Colonic mucosa (tissue), 4 donors: Measurements from ENCODE around the gene SLC26A1. TPM values are rescaled to one million over a fixed set of nuclear protein-coding genes. Genes with fewer than 3 reads are reported as not detected.
"Not testable (repeated sequence)": the region's sequence is repeated elsewhere in the genome, so short reads cannot be mapped to it uniquely, and the experiment has no call there.

Source experiments
- DNase-seq: peaks from one replicate; pipeline ENCODE4 v3.0.0-alpha.2; 2020
- H3K27ac ChIP-seq: fragments of 200-600 bp; one replicate; pipeline ENCODE4 v1.8.0; 2021
- H3K27me3 ChIP-seq: fragments of 200-600 bp; one replicate; pipeline ENCODE4 v1.8.0; 2021
- H3K36me3 ChIP-seq: fragments of 200-600 bp; one replicate; pipeline ENCODE4 v1.8.0; 2021
- H3K4me1 ChIP-seq: fragments of 200-600 bp; one replicate; pipeline ENCODE4 v1.8.0; 2021; ENCODE audit warnings: mild to moderate bottlenecking
- H3K4me3 ChIP-seq: fragments of 200-600 bp; one replicate; pipeline ENCODE4 v1.8.0; 2021
- H3K9ac ChIP-seq, 2 donors: one replicate each; pipeline ENCODE4 v1.7.0; 2013; ENCODE audit warnings: control low read depth in 2 of 2, low read depth in 2 of 2, low read length in 2 of 2
- H3K9me3 ChIP-seq: fragments of 200-600 bp; one replicate; pipeline ENCODE4 v1.8.0; 2021
- CTCF ChIP-seq: fragments of 200-600 bp; IDR thresholded peaks from one replicate; pipeline ENCODE4 v1.8.0; 2022; ENCODE audit warnings: antibody characterized with exemption, mild to moderate bottlenecking
- intact Hi-C: fragments of 100-400 bp; cut with DNase I; formaldehyde crosslinking; loops from one replicate; pipeline ENCODE4 v1.14.1; 2022
- total RNA-seq, 2 donors: library from RNA; stranded (reverse); fragmentation: NEBNext Ultra II Directional in 1 of 2; extraction: Animal tissue kit (Norgen Biotek cat#: 25700) in 1 of 2; gene quantifications; one replicate each; pipeline ENCODE4 v1.2.1, GENCODE V29; 2021
- donor health status: healthy.
- donor health status: DM: no; HTN: no; CAD: no.
- donor health status: DM: no; HTN: no; CAD: no.

The SLC26A1 gene
- total RNA-seq, 2 donors from 2014 or later: 0.77 to 3.8 TPM

GRCh38 chr4:985123-985830, 7.9 kb downstream of the SLC26A1 start:
- TF ChIP-seq CTCF: no peak
- H3K27ac ChIP-seq: no peak overlapping the region

GRCh38 chr4:984336-985054, 8.7 kb downstream of the SLC26A1 start:
- Histone ChIP-seq H3K9ac (peak overlapping the region in 1 of 2 donors; percentile 65), H3K4me3 (peak overlapping the region; percentile 10), H3K36me3 (no peaks in the 10 kb centered on the region), H3K9me3 (no peaks in the 10 kb centered on the region), H3K27me3 (no peaks in the 10 kb centered on the region), H3K4me1 (peaks cover 8% of the 10 kb centered on the region), H3K27ac (no peak overlapping the region)
- no peak for DNase-seq
- intact Hi-C loops: no loop called here
- TF ChIP-seq CTCF: no peak

More at GRCh38 chr4:985123-985830, 7.9 kb downstream of the SLC26A1 start:
- peaks cover 8% of the 10 kb centered on the region for H3K4me1 ChIP-seq
- intact Hi-C loops: no loop called here
- peak overlapping the region in 1 of 2 donors; percentile 65 for H3K9ac ChIP-seq
- no peaks in the 10 kb centered on the region for H3K36me3 ChIP-seq
- H3K4me3 ChIP-seq: peak overlapping the region; percentile 10
- peak; percentile 89 for DNase-seq
- H3K27me3 ChIP-seq: no peaks in the 10 kb centered on the region
- H3K9me3 ChIP-seq: no peaks in the 10 kb centered on the region

GRCh38 chr4:982814-983213, 10.4 kb downstream of the SLC26A1 start:
- no peak for TF ChIP-seq CTCF

GRCh38 chr4:982291-982690, 10.9 kb downstream of the SLC26A1 start:
- Histone ChIP-seq H3K9ac (no peak overlapping the region), H3K4me3 (no peak overlapping the region), H3K27ac (no peak overlapping the region), H3K36me3 (no peaks in the 10 kb centered on the region), H3K9me3 (no peaks in the 10 kb centered on the region), H3K27me3 (no peaks in the 10 kb centered on the region), H3K4me1 (peaks cover under 1% of the 10 kb centered on the region)
- TF ChIP-seq CTCF: no peak
- DNase-seq: no peak
- intact Hi-C loops: no loop called here

More at GRCh38 chr4:982814-983213, 10.4 kb downstream of the SLC26A1 start:
- DNase-seq: no peak
- H3K27ac ChIP-seq: no peak overlapping the region
- H3K27me3 ChIP-seq: no peaks in the 10 kb centered on the region
- intact Hi-C loops: no loop called here
- no peak overlapping the region for H3K4me3 ChIP-seq
- H3K9me3 ChIP-seq: no peaks in the 10 kb centered on the region
- H3K4me1 ChIP-seq: peaks cover 6% of the 10 kb centered on the region
- H3K36me3 ChIP-seq: no peaks in the 10 kb centered on the region
- no peak overlapping the region for H3K9ac ChIP-seq

- intact Hi-C loops: no loop called here
- no peak for TF ChIP-seq CTCF
- Histone ChIP-seq H3K4me3 (no peak overlapping the region), H3K4me1 (no peaks in the 10 kb centered on the region), H3K27ac (no peak overlapping the region), H3K36me3 (no peaks in the 10 kb centered on the region), H3K27me3 (no peaks in the 10 kb centered on the region), H3K9me3 (no peaks in the 10 kb centered on the region), H3K9ac (no peak overlapping the region)
- DNase-seq: no peak
These were observed 14.1 kb downstream of the SLC26A1 start for GRCh38 chr4:978957-979701.

GRCh38 chr4:976016-976415, 17.2 kb downstream of the SLC26A1 start:
- H3K27ac ChIP-seq, intact Hi-C loops, H3K36me3 ChIP-seq, H3K9ac ChIP-seq, DNase-seq, H3K4me3 ChIP-seq, H3K4me1 ChIP-seq, H3K9me3 ChIP-seq, H3K27me3 ChIP-seq: not testable (repeated sequence)
